ENCODE data around the gene TMEM164. TPM values are rescaled to one million over a fixed set of nuclear protein-coding genes. Genes with fewer than 3 reads are reported as not detected.
A peak's percentile ranks its signal among the peaks of the same experiment; 100 is the strongest.

Gene TMEM164
- polyA plus RNA-seq, 1 donor (not counting 4 experiments of a cell fraction or from before 2014, with no cell fraction given): 15.3 TPM

GRCh38 chrX:110155759-110156158, 152.8 kb downstream of the TMEM164 start:
- H3K9me1 ChIP-seq (ENCODE audit: control insufficient read depth, extremely low read depth, insufficient read depth, low read length): peaks cover 2% of the 10 kb centered on the region
- H3K9me3 ChIP-seq (ENCODE audit: control insufficient read depth, low read depth, low read length): no peaks in the 10 kb centered on the region
- no peak overlapping the region for H3K9ac ChIP-seq (ENCODE audit: control insufficient read depth, extremely low read depth, insufficient read depth, low read length)
- TF ChIP-seq CTCF (optimal IDR thresholded peaks at IDR 0.05 in 1 of 3, IDR thresholded peaks at IDR 0.05 in 1 of 3, conservative IDR thresholded peaks at IDR 0.05 in 1 of 3; ENCODE audit: extremely low read depth in 1 of 3, insufficient read depth in 2 of 3, low read length in 3 of 3): no peak
- no peak for TF ChIP-seq EZH2 (IDR thresholded peaks at IDR 0.05; ENCODE audit: low read length)
- H4K20me1 ChIP-seq (ENCODE audit: control insufficient read depth, extremely low read depth, insufficient read depth, low read length): peaks cover 3% of the 10 kb centered on the region
- dilution Hi-C loops (cut with MboI; ENCODE audit: extremely low pct_ligation_motif_present, low sequenced_read_pairs): no loop called here
- no peaks in the 10 kb centered on the region for H3K36me3 ChIP-seq (ENCODE audit: control insufficient read depth in 2 of 2, extremely low read depth in 1 of 2, insufficient read depth in 2 of 2, low read length in 2 of 2)
- DNase-seq (ENCODE audit: low read depth, low spot score) (no peak), FAIRE-seq (no peak)
- H3K4me3 ChIP-seq (ENCODE audit: control insufficient read depth in 2 of 3, extremely low read depth in 1 of 3, insufficient read depth in 2 of 3, low read depth in 1 of 3, low read length in 3 of 3): no peak overlapping the region
- H3K4me2 ChIP-seq (ENCODE audit: control insufficient read depth, extremely low read depth, insufficient read depth, low read depth, low read length): no peak overlapping the region
- H3K27me3 ChIP-seq (ENCODE audit: control insufficient read depth, extremely low read depth, insufficient read depth, low read length): peaks cover under 1% of the 10 kb centered on the region
- no peak overlapping the region for H3K27ac ChIP-seq (ENCODE audit: control insufficient read depth, insufficient read depth, low read length)
- peaks cover 3% of the 10 kb centered on the region for H3K4me1 ChIP-seq (ENCODE audit: control insufficient read depth, extremely low read depth, insufficient read depth, low read length)
- H3K79me2 ChIP-seq (ENCODE audit: control insufficient read depth, insufficient read depth, low read length): no peaks in the 10 kb centered on the region
- no peak overlapping the region for H2AFZ ChIP-seq (ENCODE audit: control insufficient read depth, low read length)

- Histone ChIP-seq H3K4me2 (ENCODE audit: control insufficient read depth, extremely low read depth, insufficient read depth, low read depth, low read length) (no peak overlapping the region), H3K27me3 (ENCODE audit: control insufficient read depth, extremely low read depth, insufficient read depth, low read length) (peaks cover 3% of the 10 kb centered on the region), H3K36me3 (ENCODE audit: control insufficient read depth in 2 of 2, extremely low read depth in 1 of 2, insufficient read depth in 2 of 2, low read length in 2 of 2) (peaks cover 0 to 4% of the 10 kb centered on the region in 2 experiments), H3K9me3 (ENCODE audit: control insufficient read depth, low read depth, low read length) (no peaks in the 10 kb centered on the region), H3K79me2 (ENCODE audit: control insufficient read depth, insufficient read depth, low read length) (no peaks in the 10 kb centered on the region), H3K9ac (ENCODE audit: control insufficient read depth, extremely low read depth, insufficient read depth, low read length) (no peak overlapping the region), H2AFZ (ENCODE audit: control insufficient read depth, low read length) (no peak overlapping the region), H3K9me1 (ENCODE audit: control insufficient read depth, extremely low read depth, insufficient read depth, low read length) (peaks cover 2% of the 10 kb centered on the region), H3K27ac (ENCODE audit: control insufficient read depth, insufficient read depth, low read length) (no peak overlapping the region), H3K4me1 (ENCODE audit: control insufficient read depth, extremely low read depth, insufficient read depth, low read length) (peaks cover 7% of the 10 kb centered on the region), H3K4me3 (ENCODE audit: control insufficient read depth in 2 of 3, extremely low read depth in 1 of 3, insufficient read depth in 2 of 3, low read depth in 1 of 3, low read length in 3 of 3) (no peak overlapping the region), H4K20me1 (ENCODE audit: control insufficient read depth, extremely low read depth, insufficient read depth, low read length) (peaks cover 3% of the 10 kb centered on the region)
- FAIRE-seq: no peak
- dilution Hi-C loops (cut with MboI; ENCODE audit: extremely low pct_ligation_motif_present, low sequenced_read_pairs): no loop called here
- DNase-seq (ENCODE audit: low read depth, low spot score): no peak
- TF ChIP-seq EZH2 (IDR thresholded peaks at IDR 0.05; ENCODE audit: low read length) (no peak), CTCF (optimal IDR thresholded peaks at IDR 0.05 in 1 of 3, IDR thresholded peaks at IDR 0.05 in 1 of 3, conservative IDR thresholded peaks at IDR 0.05 in 1 of 3; ENCODE audit: extremely low read depth in 1 of 3, insufficient read depth in 2 of 3, low read length in 3 of 3) (peak in 1 of 3 experiments; percentile 34)
These were observed 153.3 kb downstream of the TMEM164 start for GRCh38 chrX:110156167-110156754.
